Astrocyte (in vitro differentiated cells and primary cell): Measurements from ENCODE around the gene C2CD4C. TPM values are rescaled to one million over a fixed set of nuclear protein-coding genes. Genes with fewer than 3 reads are reported as not detected.

Source experiments
- DNase-seq: peaks from one replicate; pipeline ENCODE4 v3.0.0-alpha.2; 2010; ENCODE audit warnings: low read depth
- FAIRE-seq: peaks from 2 replicates; lab custom pipeline; 2011; peaks lifted over from hg19 to GRCh38; lab: Jason Lieb, UNC
- H2AFZ ChIP-seq: 2 replicates; pipeline ENCODE4 v1.6.0; 2012; ENCODE audit warnings: low read depth, low read length, inconsistent platforms
- H3K27ac ChIP-seq: 2 replicates; pipeline ENCODE4 v1.5.1; 2011; ENCODE audit warnings: low read depth, low read length, inconsistent platforms
- H3K27me3 ChIP-seq: 2 replicates; pipeline ENCODE4 v1.6.0; 2011; ENCODE audit warnings: low read length, inconsistent platforms; ENCODE audit not compliant: insufficient read depth
- H3K36me3 ChIP-seq: 2 replicates; pipeline ENCODE4 v1.5.1; 2011; ENCODE audit warnings: low read length, inconsistent platforms; ENCODE audit not compliant: insufficient read depth
- H3K4me1 ChIP-seq: 2 replicates; pipeline ENCODE4 v1.5.1; 2011; ENCODE audit warnings: low read length, inconsistent platforms; ENCODE audit not compliant: insufficient read depth
- H3K4me2 ChIP-seq: 2 replicates; pipeline ENCODE4 v1.6.0; 2012; ENCODE audit warnings: low read length, inconsistent platforms
- H3K4me3 ChIP-seq: 2 replicates; pipeline ENCODE4 v1.5.1; 2011; ENCODE audit warnings: low read depth, mild to moderate bottlenecking, low read length, inconsistent platforms; ENCODE audit not compliant: insufficient read depth
- H3K79me2 ChIP-seq: 2 replicates; pipeline ENCODE4 v1.6.0; 2012; ENCODE audit warnings: mild to moderate bottlenecking, low read length, inconsistent platforms; ENCODE audit not compliant: insufficient read depth
- H3K9ac ChIP-seq: 2 replicates; pipeline ENCODE4 v1.6.0; 2012; ENCODE audit warnings: mild to moderate bottlenecking, low read length, inconsistent platforms
- H3K9me3 ChIP-seq: 2 replicates; pipeline ENCODE4 v1.5.1; 2012; ENCODE audit warnings: low read depth, mild to moderate bottlenecking, low read length, inconsistent platforms; ENCODE audit not compliant: insufficient read depth
- H4K20me1 ChIP-seq: 2 replicates; pipeline ENCODE4 v1.6.0; 2012; ENCODE audit warnings: low read length, inconsistent platforms; ENCODE audit not compliant: insufficient read depth
- H3K27ac Mint-ChIP-seq: one replicate; pipeline ENCODE4 v1.8.0; 2021; ENCODE audit warnings: mild to moderate bottlenecking, mixed read lengths; ENCODE audit not compliant: unreplicated experiment
- H3K27me3 Mint-ChIP-seq: one replicate; pipeline ENCODE4 v1.8.0; 2021; ENCODE audit warnings: low read depth, mixed read lengths; ENCODE audit not compliant: unreplicated experiment
- H3K36me3 Mint-ChIP-seq: one replicate; pipeline ENCODE4 v1.8.0; 2021; ENCODE audit warnings: low read depth, mixed read lengths; ENCODE audit not compliant: unreplicated experiment
- H3K4me1 Mint-ChIP-seq: one replicate; pipeline ENCODE4 v1.8.0; 2021; ENCODE audit warnings: low read depth, mixed read lengths; ENCODE audit not compliant: unreplicated experiment
- H3K4me3 Mint-ChIP-seq: one replicate; pipeline ENCODE4 v1.8.0; 2021; ENCODE audit warnings: mild to moderate bottlenecking, moderate library complexity, mixed read lengths; ENCODE audit not compliant: unreplicated experiment
- H3K9me3 Mint-ChIP-seq: one replicate; pipeline ENCODE4 v1.8.0; 2021; ENCODE audit warnings: mild to moderate bottlenecking, mixed read lengths; ENCODE audit not compliant: unreplicated experiment
- EZH2 ChIP-seq: IDR thresholded peaks from 2 replicates; pipeline ENCODE4 v1.6.1; 2012; ENCODE audit warnings: mild to moderate bottlenecking, low read length, inconsistent platforms; ENCODE audit not compliant: insufficient read depth
- total RNA-seq: library from RNA; stranded (reverse); gene quantifications from 2 replicates; pipeline ENCODE4 v1.2.1, GENCODE V29; 2021
- TF ChIP-seq, protein P1 (sequence below): IDR thresholded peaks from 2 replicates; pipeline ENCODE4 v1.5.1; 2011; ENCODE audit warnings: low read depth, mild to moderate bottlenecking, inconsistent platforms, low read length, moderate library complexity; ENCODE audit not compliant: insufficient read depth

C2CD4C gene
- total RNA-seq, 1 donor from 2014 or later, result 3.4 TPM

DNA sequence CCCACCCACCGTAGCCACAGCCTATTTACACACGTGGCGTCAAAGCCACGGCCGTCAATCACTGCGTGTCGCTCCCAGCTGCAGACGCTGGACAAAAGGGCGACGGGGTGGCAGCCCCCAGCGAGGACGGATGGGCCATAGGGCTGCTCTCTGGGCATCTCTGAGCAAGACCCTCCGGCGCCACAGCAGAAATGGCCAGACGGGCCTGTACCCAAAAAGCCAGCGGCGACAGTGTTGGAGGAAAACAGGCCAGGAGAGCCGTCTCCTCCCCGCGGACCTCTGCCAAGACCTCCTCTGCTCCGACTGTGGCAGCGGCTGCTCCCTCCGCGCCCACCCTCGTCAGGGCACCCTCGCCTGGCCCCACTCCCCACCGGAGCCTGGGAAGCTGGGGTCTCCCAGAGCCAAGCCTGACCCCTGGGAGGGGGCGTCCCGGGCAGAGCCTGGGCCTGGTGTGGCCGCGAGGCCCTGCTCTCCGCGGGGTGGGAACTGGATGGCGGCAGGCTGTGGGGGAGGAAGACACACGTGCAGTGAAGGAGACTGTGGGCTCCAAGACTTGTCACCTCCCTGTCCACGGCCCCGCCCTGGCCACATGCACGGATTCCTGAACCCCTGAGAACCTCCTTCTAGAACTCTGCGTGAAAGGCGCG, 2.7 kb downstream of the C2CD4C start:
- Mint-ChIP-seq H3K4me3 (peak overlapping the region; percentile 6), H3K27me3 (peaks cover 6% of the 10 kb centered on the region), H3K9me3 (peaks cover 2% of the 10 kb centered on the region), H3K4me1 (no peaks in the 10 kb centered on the region), H3K36me3 (no peaks in the 10 kb centered on the region), H3K27ac (no peak overlapping the region)
- no peak for TF ChIP-seq EZH2
- TF ChIP-seq, protein P1, sequence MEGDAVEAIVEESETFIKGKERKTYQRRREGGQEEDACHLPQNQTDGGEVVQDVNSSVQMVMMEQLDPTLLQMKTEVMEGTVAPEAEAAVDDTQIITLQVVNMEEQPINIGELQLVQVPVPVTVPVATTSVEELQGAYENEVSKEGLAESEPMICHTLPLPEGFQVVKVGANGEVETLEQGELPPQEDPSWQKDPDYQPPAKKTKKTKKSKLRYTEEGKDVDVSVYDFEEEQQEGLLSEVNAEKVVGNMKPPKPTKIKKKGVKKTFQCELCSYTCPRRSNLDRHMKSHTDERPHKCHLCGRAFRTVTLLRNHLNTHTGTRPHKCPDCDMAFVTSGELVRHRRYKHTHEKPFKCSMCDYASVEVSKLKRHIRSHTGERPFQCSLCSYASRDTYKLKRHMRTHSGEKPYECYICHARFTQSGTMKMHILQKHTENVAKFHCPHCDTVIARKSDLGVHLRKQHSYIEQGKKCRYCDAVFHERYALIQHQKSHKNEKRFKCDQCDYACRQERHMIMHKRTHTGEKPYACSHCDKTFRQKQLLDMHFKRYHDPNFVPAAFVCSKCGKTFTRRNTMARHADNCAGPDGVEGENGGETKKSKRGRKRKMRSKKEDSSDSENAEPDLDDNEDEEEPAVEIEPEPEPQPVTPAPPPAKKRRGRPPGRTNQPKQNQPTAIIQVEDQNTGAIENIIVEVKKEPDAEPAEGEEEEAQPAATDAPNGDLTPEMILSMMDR, result no peak
- H3K9ac ChIP-seq, result no peak overlapping the region
- H3K4me2 ChIP-seq, result no peak overlapping the region
- DNase-seq (no peak), FAIRE-seq (no peak)
- peaks cover 10% of the 10 kb centered on the region for H3K27me3 ChIP-seq
- H4K20me1 ChIP-seq, result no peaks in the 10 kb centered on the region
- no peak overlapping the region for H2AFZ ChIP-seq
- H3K36me3 ChIP-seq, result no peaks in the 10 kb centered on the region
- no peak overlapping the region for H3K4me3 ChIP-seq
- H3K9me3 ChIP-seq, result no peaks in the 10 kb centered on the region
- no peaks in the 10 kb centered on the region for H3K79me2 ChIP-seq
- H3K27ac ChIP-seq, result no peak overlapping the region
- peaks cover 3% of the 10 kb centered on the region for H3K4me1 ChIP-seq

DNA sequence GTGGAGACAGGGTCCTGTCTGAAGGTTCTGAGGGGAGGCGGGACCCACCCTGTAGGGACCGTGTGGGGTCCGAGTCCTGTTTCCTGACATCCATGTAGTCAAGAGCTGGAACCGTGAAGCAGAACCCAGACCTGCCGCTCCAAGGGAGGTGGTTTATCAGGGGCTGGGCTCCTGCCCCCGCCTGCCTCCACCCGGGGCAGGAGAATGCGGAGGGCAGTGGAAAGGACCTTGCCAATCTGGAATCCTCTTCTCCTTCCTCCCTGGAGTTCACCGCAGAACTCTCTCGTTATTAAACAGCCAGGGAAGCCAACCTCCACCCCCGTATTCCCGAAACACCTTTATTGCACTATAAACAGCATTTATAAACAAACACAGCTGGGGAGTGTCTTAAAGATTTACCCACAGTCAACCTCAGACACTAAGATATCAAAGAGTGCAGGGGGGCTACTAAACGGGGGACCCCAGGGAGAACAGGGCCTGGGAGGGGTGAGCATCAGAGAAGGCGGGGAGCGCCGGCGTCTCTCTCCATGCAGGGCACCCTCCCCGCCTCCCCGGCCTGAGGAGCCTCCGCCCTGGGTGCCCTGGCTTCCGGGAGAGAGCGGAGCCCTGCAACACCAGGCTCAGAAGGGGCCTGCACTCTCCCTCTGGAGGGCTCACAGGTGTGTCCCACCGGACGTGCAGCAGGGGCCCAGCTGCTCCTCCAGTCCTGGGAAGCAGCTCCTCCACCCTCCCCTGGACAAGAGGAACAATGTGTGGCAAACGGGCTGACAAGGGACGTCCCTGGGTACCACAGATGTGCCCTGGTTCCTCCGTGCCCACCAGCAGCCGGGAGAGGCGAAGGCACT, 3.6 kb downstream of the C2CD4C start:
- no peaks in the 10 kb centered on the region for H4K20me1 ChIP-seq
- H3K27ac Mint-ChIP-seq, result no peak overlapping the region
- H3K4me3 Mint-ChIP-seq, result no peak overlapping the region

More for the DNA sequence above, 3.6 kb downstream of the C2CD4C start:
- peaks cover 6% of the 10 kb centered on the region for H3K27me3 Mint-ChIP-seq
- no peaks in the 10 kb centered on the region for H3K36me3 Mint-ChIP-seq
- Histone ChIP-seq H3K9me3 (no peaks in the 10 kb centered on the region), H3K9ac (no peak overlapping the region), H3K27ac (no peak overlapping the region), H3K36me3 (no peaks in the 10 kb centered on the region), H3K79me2 (no peaks in the 10 kb centered on the region), H3K27me3 (peaks cover 10% of the 10 kb centered on the region), H3K4me1 (peaks cover 3% of the 10 kb centered on the region), H2AFZ (no peak overlapping the region), H3K4me3 (no peak overlapping the region), H3K4me2 (no peak overlapping the region)
- no peak for FAIRE-seq
- H3K9me3 Mint-ChIP-seq, result peaks cover 2% of the 10 kb centered on the region
- no peak for DNase-seq
- TF ChIP-seq EZH2, result no peak
- TF ChIP-seq, protein P1, result no peak
- H3K4me1 Mint-ChIP-seq, result no peaks in the 10 kb centered on the region
